Right ventricle myocardium superior (tissue), 1 donor: Measurements from ENCODE around the gene SNTG2. TPM values are rescaled to one million over a fixed set of nuclear protein-coding genes. Genes with fewer than 3 reads are reported as not detected.
"Not testable (repeated sequence)": the region's sequence is repeated elsewhere in the genome, so short reads cannot be mapped to it uniquely, and the experiment has no call there.

Experiments used
- ATAC-seq: fragments of 200-7000 bp; cut with Tn5 transposase; one replicate; pipeline ENCODE4 v1.9.1; 2020; ENCODE audit warnings: mild to moderate bottlenecking; ENCODE audit not compliant: poor library complexity
- DNase-seq: peaks from one replicate; pipeline ENCODE4 v3.0.0-alpha.2; 2020
- intact Hi-C: fragments of 100-400 bp; cut with DNase I; formaldehyde crosslinking; loops from one replicate; pipeline ENCODE4 v1.11.2; 2022
- total RNA-seq: library from RNA; stranded (reverse); fragmentation: NEBNext Ultra II Directional; extraction: Animal tissue kit (Norgen Biotek cat#: 25700); gene quantifications from one replicate; pipeline ENCODE4 v1.2.1, GENCODE V29; 2021
- donor health status: DM: no; HTN: yes; CAD: no; lungs with severe emphysema.

Gene SNTG2
- total RNA-seq, 1 donor from 2014 or later, result 0.73 TPM

DNA sequence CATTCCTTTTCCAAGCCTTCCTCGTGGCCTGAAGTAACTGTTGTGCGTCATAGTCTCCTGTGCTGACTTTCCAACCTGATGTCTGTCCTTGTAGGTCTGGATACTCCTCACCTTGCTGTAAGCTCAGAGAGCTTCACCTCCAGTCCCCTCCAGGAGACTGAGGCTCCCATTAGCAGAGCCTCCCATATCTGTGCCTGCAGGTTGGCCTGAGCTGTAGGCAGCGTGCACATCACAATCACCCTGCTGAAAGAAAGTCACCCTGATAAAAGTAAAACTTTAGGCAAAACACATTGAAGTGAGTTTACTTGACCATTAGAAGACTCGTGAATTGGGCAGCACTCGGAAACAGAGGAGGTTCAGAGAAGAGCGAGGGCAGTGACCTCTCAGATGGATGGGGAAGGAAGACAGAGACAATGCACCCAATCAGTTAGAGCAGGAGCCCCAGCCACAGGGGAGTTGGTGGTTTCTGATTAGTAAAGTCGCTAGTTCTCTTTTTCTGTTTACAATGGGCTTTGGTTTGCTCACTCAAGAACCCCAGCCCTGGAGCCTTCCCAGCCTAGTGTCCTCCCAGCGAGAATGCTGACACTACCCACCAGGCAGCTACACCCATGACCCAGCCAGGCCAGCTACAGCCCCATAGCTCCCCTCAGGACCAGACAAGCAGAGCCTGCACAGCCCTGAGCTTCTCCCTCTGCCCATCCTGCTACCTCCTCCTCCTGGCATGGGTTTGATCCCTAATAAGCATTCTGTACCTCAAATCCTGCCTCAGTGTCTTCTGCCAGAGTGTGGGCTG, 450.5 kb downstream of the SNTG2 start:
- no peak for DNase-seq
- intact Hi-C loops, result no loop called here

DNA sequence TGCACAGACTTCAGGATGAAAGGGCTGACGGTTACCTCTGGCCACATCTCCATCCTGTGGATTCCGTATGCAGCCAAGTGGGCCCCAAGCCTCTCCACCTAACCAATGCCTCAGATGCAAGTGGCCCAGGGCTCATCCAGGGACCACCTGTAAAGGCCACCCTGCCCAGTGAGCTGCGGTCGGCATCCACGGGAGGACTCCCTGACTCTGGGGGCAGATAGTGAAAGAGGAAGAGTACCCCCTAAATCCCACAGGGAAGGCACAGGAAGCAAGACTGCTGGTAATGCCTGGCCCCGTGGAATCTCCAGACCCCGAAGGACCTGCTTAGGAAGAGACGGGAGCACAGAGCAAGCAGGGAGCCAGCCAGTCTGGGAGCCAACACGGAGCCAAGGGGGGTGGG, 451.4 kb downstream of the SNTG2 start:
- DNase-seq (no peak), ATAC-seq (no peak)
- intact Hi-C loops, result no loop called here

More for the DNA sequence above, 450.5 kb downstream of the SNTG2 start:
- ATAC-seq, result no peak

DNA sequence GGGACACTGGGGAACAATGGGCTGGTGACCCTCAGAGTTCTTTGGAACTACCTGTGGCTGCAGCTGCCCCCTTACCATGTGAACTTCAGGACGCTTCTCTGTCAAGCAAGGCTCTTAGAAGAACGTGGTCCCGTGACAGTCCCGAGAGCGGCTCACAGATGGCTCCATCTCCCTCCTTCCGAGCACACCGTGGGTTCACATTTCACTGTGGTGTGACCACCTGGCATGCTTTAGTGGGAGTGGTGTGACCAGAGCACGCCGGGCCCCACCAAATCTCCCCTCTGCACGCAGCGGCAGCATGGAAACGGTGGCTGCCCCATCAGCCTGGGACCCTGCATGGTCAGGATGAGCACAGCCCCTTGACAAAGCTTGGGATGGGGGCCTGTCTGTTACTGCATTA, 452.9 kb downstream of the SNTG2 start:
- ATAC-seq, result no peak
- intact Hi-C loops, result no loop called here

DNA sequence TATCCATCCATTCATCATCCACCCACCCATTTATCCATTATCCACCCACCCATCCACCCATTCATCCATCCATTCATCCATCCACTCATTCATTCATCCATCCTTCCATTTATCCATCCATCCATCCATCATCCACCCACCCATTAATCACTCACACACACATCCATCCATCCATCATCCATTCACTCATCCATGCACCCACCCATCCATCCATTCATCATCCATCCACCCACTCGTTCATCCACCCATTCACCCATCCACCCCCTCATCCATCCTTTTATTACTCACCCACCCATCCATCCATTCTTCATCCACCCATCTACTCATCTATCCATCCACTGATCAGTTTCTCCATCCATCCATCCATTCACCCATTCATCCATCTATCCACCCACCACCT, 454.5 kb downstream of the SNTG2 start:
- no peak for DNase-seq
- intact Hi-C loops, result no loop called here
- no peak for ATAC-seq

More for the DNA sequence above, 452.9 kb downstream of the SNTG2 start:
- no peak for DNase-seq

DNA sequence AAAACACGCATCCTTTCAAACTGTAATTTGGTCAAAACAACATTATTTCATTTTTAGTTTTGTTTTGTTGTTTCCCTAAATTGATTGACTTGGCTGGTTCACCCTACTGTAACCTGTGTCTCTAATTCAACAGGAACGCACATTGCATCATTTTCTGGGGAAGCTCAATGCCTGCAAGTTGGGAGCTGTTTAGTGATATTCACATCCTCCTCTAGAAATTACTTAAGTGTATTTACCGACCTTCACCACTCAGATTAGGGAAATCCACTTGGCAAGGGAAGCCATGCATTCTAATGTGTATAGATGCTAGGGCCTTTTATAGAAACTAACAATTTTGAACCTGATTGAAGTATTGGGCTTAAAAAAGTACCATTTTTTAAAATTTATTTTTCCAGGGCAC, 455.3 kb downstream of the SNTG2 start:
- no peak for ATAC-seq
- intact Hi-C loops, result no loop called here
- DNase-seq, result no peak

DNA sequence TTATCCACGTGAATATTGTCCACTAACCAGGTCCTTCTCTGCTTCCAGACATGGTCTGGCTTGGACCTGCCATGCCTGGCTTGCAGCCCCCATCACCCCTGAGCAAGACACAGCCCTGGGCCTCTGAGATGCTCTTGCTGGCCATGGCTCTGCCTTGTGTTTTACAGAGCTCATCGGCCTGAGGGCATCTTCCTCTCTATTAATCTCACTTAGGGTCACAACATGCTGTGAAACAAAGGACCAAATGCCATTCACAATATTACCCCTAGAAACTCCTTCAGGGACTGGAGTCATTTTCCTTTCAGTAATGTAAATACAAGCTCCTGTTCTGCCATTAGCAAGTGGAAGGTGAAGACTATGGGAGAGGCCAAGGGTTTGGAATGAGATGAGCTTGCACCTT, 455.8 kb downstream of the SNTG2 start:
- intact Hi-C loops, result no loop called here
- DNase-seq (no peak), ATAC-seq (no peak)

DNA sequence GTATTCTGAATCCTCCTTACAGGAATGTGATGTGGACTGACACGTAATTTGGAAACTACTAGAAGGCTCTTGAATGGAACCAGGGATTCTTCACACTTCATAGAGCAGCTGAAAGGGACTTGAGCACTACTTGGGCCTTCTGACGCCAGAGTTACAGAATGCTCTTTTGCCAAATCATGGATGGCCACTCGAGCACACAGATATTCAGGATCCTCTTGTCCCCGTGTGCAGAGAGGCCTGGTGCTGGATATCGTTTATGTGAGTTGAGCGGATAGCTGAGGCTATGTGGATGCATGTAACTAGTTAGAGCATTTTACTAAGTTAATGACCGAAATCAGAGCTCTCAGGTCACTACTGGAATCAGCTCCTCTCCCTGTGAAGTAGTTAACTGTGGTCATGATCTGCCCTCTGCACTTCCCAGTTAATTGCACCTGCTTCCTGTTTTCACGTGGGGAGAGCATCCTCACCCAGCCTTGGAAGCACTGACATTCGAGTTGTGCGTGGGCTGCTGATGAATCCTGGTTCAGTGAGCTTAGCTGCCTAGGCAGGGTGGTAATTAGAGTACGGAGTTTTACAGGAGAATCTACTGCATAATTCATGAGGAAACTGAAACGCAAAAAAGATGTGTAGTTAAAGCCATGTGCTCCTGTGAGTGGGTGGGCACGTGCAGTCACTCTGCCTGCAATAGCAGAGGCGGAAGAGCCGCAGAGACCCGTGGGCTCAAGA, 457.5 kb downstream of the SNTG2 start:
- ATAC-seq (no peak), DNase-seq (no peak)
- intact Hi-C loops, result no loop called here

DNA sequence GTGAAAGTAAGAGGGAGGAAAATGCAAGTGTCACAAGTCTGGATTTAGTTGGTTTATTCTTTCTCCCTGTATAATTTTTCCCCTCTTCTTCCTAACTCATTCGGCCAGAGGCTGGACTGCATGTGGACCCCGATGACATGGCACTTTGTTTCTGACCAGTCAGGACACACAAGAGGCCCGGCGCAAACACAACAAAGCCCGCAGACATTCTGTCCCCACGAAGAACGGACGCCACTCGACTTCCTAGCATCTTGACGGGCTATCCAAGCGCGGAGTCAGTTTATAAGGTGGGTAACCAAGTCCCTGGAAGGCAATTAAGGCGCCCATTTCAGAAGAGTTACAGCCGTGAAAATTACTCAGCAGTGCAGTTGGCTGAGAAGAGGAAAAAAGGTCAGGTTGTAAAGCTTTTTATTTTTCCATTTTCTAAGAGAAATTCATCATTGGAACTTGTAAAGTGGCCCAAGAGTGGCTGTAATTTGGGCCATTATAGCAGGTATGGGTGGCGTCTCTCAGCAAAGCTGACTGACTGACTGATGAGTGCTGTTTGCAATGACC, 462.6 kb downstream of the SNTG2 start, which contains the start of gene TPO:
TPO (plus strand) TSS at position 308 of the 555 bp plus-strand sequence. CDS start 946 bp downstream, outside the sequence.
- DNase-seq (no peak), ATAC-seq (no peak)
- intact Hi-C loops, result no loop called here

DNA sequence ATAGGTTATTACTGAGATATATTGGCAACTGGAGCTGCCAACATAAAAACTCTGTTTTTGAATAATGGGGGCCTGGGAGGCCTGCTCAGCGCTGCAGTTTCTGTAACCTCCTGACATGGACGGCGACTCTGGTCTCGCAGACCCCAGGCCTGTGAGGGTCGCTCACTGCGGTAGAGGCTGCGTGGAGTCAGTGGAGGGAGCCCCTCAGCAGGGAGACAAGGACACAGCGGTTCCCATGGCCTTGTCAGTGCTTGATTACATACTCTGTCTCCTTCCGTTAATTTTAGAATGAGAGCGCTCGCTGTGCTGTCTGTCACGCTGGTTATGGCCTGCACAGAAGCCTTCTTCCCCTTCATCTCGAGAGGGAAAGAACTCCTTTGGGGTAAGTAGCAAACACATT, 463.5 kb downstream of the SNTG2 start:
- no peak for ATAC-seq
- intact Hi-C loops, result no loop called here

DNA sequence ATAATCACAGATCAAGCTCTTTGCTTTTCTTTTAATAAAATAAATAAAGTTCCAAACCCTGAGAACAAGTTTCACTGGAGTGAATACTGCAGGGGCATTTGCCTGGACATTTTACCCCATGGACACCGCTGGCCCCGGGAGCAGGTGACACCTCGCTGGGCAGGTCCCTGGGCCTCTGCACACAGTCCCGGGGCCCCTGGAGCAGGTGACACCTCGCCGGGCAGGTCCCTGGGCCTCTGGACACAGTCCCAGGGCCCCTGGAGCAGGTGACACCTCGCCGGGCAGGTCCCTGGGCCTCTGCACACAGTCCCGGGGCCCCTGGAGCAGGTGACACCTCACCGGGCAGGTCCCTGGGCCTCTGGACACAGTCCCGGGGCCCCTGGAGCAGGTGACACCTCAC, 464.3 kb downstream of the SNTG2 start:
- DNase-seq, intact Hi-C loops, ATAC-seq: not testable (repeated sequence)

More for the DNA sequence above, 463.5 kb downstream of the SNTG2 start:
- no peak for DNase-seq

DNA sequence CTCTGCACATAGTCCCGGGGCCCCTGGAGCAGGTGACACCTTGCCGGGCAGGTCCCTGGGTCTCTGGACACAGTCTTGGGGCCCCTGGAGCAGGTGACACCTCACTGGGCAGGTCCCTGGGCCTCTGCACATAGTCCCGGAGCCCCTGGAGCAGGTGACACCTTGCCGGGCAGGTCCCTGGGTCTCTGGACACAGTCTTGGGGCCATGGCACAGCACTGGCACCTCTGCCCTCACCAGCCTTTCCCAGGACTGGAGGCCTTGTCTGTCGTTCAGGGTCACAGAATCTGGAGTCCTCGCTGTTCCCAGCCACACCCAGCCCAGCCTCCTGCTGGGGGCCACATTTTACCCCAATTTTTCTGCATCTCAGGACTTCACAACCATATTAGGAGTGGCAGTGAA, 464.9 kb downstream of the SNTG2 start:
- no peak for ATAC-seq

More for the DNA sequence above, 464.9 kb downstream of the SNTG2 start:
- intact Hi-C loops, result no loop called here
- DNase-seq, result no peak
